GM12878 (cell line): ENCODE measurements around the gene XPNPEP2. TPM values are rescaled to one million over a fixed set of nuclear protein-coding genes. Genes with fewer than 3 reads are reported as not detected.
A peak's percentile ranks its signal among the peaks of the same experiment; 100 is the strongest.

ENCODE experiments used
- ATAC-seq: fragments of 200-7000 bp; cut with Tn5 transposase; 3 replicates; pipeline ENCODE4 v1.9.1; 2020; ENCODE audit warnings: mild to moderate bottlenecking, moderate library complexity
- BruUV-seq: library from RNA; stranded (reverse); fragments of 400-500 nt; replicated peaks from 2 replicates; lab custom pipeline; 2021; lab: Mats Ljungman, UMichigan
- CTCF ChIA-PET: fragments of 300-600 bp; sonication (Branson Sonifier 250); formaldehyde crosslinking; extraction: SDS; loops from one replicate; lab custom pipeline; 2021; ENCODE audit warnings: inconsistent platforms; lab: Yijun Ruan, JAX
- POLR2A ChIA-PET: fragments of 350-600 bp; formaldehyde crosslinking; extraction: SDS; loops from one replicate; lab custom pipeline; 2021; ENCODE audit warnings: inconsistent platforms; lab: Charles Lee
- RAD21 ChIA-PET: fragments of 300-600 bp; sonication (Branson Sonifier 250); formaldehyde crosslinking; loops from one replicate; lab custom pipeline; 2023; ENCODE audit warnings: antibody characterized with exemption; ENCODE audit not compliant: unreplicated experiment; lab: Charles Lee
- SMC1A ChIA-PET: fragments of 300-600 bp; sonication (Branson Sonifier 250); formaldehyde crosslinking; loops from one replicate; lab custom pipeline; 2023; ENCODE audit not compliant: unreplicated experiment, uncharacterized antibody; lab: Charles Lee
- DNase-seq: peaks from one replicate; pipeline ENCODE4 v3.0.0-alpha.2; 2011; ENCODE audit warnings: low read depth, low spot score
- FAIRE-seq: peaks from 3 replicates; lab custom pipeline; 2011; peaks lifted over from hg19 to GRCh38; lab: Jason Lieb, UNC
- H2AFZ ChIP-seq: 2 replicates; pipeline ENCODE4 v1.6.0; 2011; ENCODE audit warnings: low read depth, low read length, control low read depth; ENCODE audit not compliant: control insufficient read depth
- H3K27ac ChIP-seq: 2 replicates; pipeline ENCODE4 v1.5.1; 2011; ENCODE audit warnings: control low read depth; ENCODE audit not compliant: control insufficient read depth, insufficient read depth
- H3K27me3 ChIP-seq, 2 experiments: replicated peaks in 1 of 2; 2 replicates each; pipeline versions ENCODE4 v1.6.0 to v1.6.1; 2011; ENCODE audit warnings: low read length in 1 of 2; ENCODE audit not compliant: control insufficient read depth in 2 of 2, insufficient read depth in 2 of 2
- H3K36me3 ChIP-seq, 2 experiments: 2 replicates each; pipeline ENCODE4 v1.5.1; 2011; ENCODE audit warnings: low read length in 1 of 2; ENCODE audit not compliant: control insufficient read depth in 2 of 2, insufficient read depth in 2 of 2
- H3K4me1 ChIP-seq: 2 replicates; pipeline ENCODE4 v1.6.1; 2011; ENCODE audit warnings: mild to moderate bottlenecking, low read length, moderate library complexity, mixed read lengths; ENCODE audit not compliant: control insufficient read depth, insufficient read depth
- H3K4me2 ChIP-seq: 2 replicates; pipeline ENCODE4 v1.6.0; 2011; ENCODE audit warnings: control low read depth; ENCODE audit not compliant: control insufficient read depth, insufficient read depth
- H3K4me3 ChIP-seq: fragments of 200-600 bp; sonication (generic); 2 replicates; pipeline ENCODE4 v1.5.1; 2016
- H3K79me2 ChIP-seq: 2 replicates; pipeline ENCODE4 v1.6.0; 2011; ENCODE audit warnings: low read length; ENCODE audit not compliant: control insufficient read depth, insufficient read depth
- H3K9ac ChIP-seq: 2 replicates; pipeline ENCODE4 v1.8.0; 2011; ENCODE audit warnings: low read length, control low read depth, mixed read lengths; ENCODE audit not compliant: control insufficient read depth, insufficient read depth
- H3K9me3 ChIP-seq: replicated peaks from 3 replicates; pipeline ENCODE4 v1.5.1; 2011; ENCODE audit warnings: mild to moderate bottlenecking, low read length; ENCODE audit not compliant: control insufficient read depth, insufficient read depth
- H4K20me1 ChIP-seq: 2 replicates; pipeline ENCODE4 v1.6.0; 2011; ENCODE audit not compliant: control insufficient read depth, insufficient read depth
- FOXM1 ChIP-seq: IDR thresholded peaks from 2 replicates; pipeline ENCODE4 v1.6.1; 2012; ENCODE audit warnings: low read depth, mild to moderate bottlenecking, inconsistent platforms, low read length, moderate library complexity
- HDAC2 ChIP-seq: fragments of 200-600 bp; sonication (generic); IDR thresholded peaks from 2 replicates; pipeline ENCODE4 v1.6.1; 2017
- IRF5 ChIP-seq: fragments of 450-650 bp; IDR thresholded peaks from 2 replicates; pipeline ENCODE4 v1.6.1; 2017; ENCODE audit warnings: borderline replicate concordance
- LARP7 ChIP-seq: fragments of 450-650 bp; IDR thresholded peaks from 2 replicates; pipeline ENCODE4 v1.6.1; 2017; ENCODE audit warnings: mild to moderate bottlenecking
- MEF2B ChIP-seq: fragments of 450-650 bp; IDR thresholded peaks from 2 replicates; pipeline ENCODE4 v1.6.1; 2018; ENCODE audit warnings: mild to moderate bottlenecking, moderate library complexity; ENCODE audit not compliant: partially characterized antibody, poor library complexity, severe bottlenecking
- MYC ChIP-seq: IDR thresholded peaks from 2 replicates; pipeline ENCODE4 v1.6.1; 2011; ENCODE audit warnings: mild to moderate bottlenecking, low read length, moderate library complexity, inconsistent platforms; ENCODE audit not compliant: insufficient read depth, insufficient replicate concordance, insufficient read length, severe bottlenecking
- RAD21 ChIP-seq: IDR thresholded peaks from 2 replicates; pipeline ENCODE4 v1.6.1; 2011; ENCODE audit warnings: mild to moderate bottlenecking, low read depth, low read length, moderate library complexity; ENCODE audit not compliant: insufficient read depth
- SREBF2 ChIP-seq: IDR thresholded peaks from 2 replicates; pipeline ENCODE4 v1.6.1; 2012; ENCODE audit warnings: mild to moderate bottlenecking, low read length
- STAT3 ChIP-seq: IDR thresholded peaks from 2 replicates; pipeline ENCODE4 v1.6.1; 2011; ENCODE audit warnings: low read depth, low read length, improper control_type of control experiment
- SUZ12 ChIP-seq: fragments of 200-600 bp; sonication (generic); IDR thresholded peaks from one replicate; pipeline ENCODE4 v1.6.1; 2018; ENCODE audit warnings: antibody characterized with exemption, mild to moderate bottlenecking; ENCODE audit not compliant: unreplicated experiment
- TCF7 ChIP-seq: IDR thresholded peaks from 2 replicates; pipeline ENCODE4 v1.6.1; 2014; ENCODE audit warnings: antibody characterized with exemption, borderline replicate concordance
- YBX1 ChIP-seq: fragments of 450-650 bp; IDR thresholded peaks from 2 replicates; pipeline ENCODE4 v1.6.1; 2016; ENCODE audit warnings: antibody characterized with exemption
- ZBTB33 ChIP-seq: fragments of 450-650 bp; IDR thresholded peaks from 2 replicates; pipeline ENCODE4 v1.6.1; 2017; ENCODE audit warnings: mild to moderate bottlenecking
- ZNF217 ChIP-seq: fragments of 450-650 bp; IDR thresholded peaks from 2 replicates; pipeline ENCODE4 v1.6.1; 2017; ENCODE audit warnings: antibody characterized with exemption, mild to moderate bottlenecking
- ZNF24 ChIP-seq: fragments of 450-650 bp; IDR thresholded peaks from 2 replicates; pipeline ENCODE4 v1.6.1; 2017; ENCODE audit warnings: antibody characterized with exemption, mild to moderate bottlenecking
- ZZZ3 ChIP-seq: IDR thresholded peaks from 2 replicates; pipeline ENCODE4 v1.6.1; 2011; ENCODE audit warnings: low read depth; ENCODE audit not compliant: control insufficient read depth, insufficient read length
- WGBS: methylation state at CpG from one replicate; pipeline ENCODE4 v1.1.6; 2016; ENCODE audit warnings: low lambda C conversion rate; ENCODE audit not compliant: insufficient replicate concordance, insufficient coverage; ENCODE audit errors: missing lambda C conversion rate; 5-methylcytosine and 5-hydroxymethylcytosine counted together
- in situ Hi-C: fragments of 300-500 bp; cut with MboI; formaldehyde crosslinking; loops from 9 replicates; pipeline ENCODE4 v1.14.3; 2018; ENCODE audit warnings: mixed read lengths
- intact Hi-C: fragments of 100-400 bp; cut with micrococcal nuclease; formaldehyde crosslinking; loops from one replicate; pipeline ENCODE4 v1.14.2; 2022; ENCODE audit not compliant: unreplicated experiment
- polyA plus RNA-seq, 11 experiments: library from polyadenylated mRNA; depleted of rRNA in 4 of 11; unstranded in 6 of 11; stranded (reverse) in 5 of 11; fragments of >200 nt; fragmentation: Nextera tagmentation in 4 of 11; fragmentation: Illumina TruSeq in 1 of 11; extraction: Ambion mirVana in 4 of 11; extraction: Trizol in 1 of 11; gene quantifications; 1 replicate in 1 of 11; 2 replicates in 10 of 11; pipeline versions ENCODE4 v1.2.1 to v1.2.3, GENCODE V29; 2011 to 2016; ENCODE audit warnings: inconsistent platforms in 2 of 11, missing spikeins in 2 of 11, low read depth in 1 of 11
- total RNA-seq, 4 experiments: library from RNA; depleted of rRNA in 3 of 4; stranded (reverse); fragments of >200 nt in 3 of 4; fragmentation: Illumina TruSeq in 1 of 4; extraction: Trizol in 1 of 4; gene quantifications; 2 replicates each; pipeline versions ENCODE4 v1.2.1 to v1.2.3, GENCODE V29; 2013 to 2021

The XPNPEP2 gene
- total and polyA plus RNA-seq, 10 of the 15 experiments (the other 5 are each of a cell fraction or from before 2014, with no cell fraction given) = 0.04 to 0.37 (median 0.15) TPM

DNA sequence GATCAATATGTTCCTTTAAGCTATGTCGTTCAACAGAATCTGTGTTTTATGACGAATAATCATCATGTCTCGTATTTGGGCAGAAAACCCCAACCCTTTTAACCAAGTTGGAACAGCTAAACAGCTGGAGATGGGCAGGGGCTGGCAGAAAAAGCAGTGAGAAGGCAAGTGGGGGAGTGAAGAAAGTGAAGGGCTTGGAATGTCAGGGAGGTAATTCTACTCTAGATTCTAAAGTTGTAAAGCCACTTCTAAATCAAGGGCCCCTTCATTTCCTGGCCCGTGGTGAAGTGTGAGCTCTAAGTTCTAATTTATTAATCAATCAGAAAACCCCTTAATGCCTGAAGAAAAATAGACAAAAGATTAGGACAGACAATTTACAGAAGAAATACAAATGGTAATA is 61.4 kb downstream of the XPNPEP2 start:
- no peaks in the 10 kb centered on the region for H3K79me2 ChIP-seq
- intact Hi-C loops = no loop called here
- WGBS = 31% methylated on average over 4 of the region's 4 CpGs
- no peaks in the 10 kb centered on the region for H4K20me1 ChIP-seq
- H3K4me2 ChIP-seq = no peak overlapping the region
- ChIA-PET POLR2A (no interaction called here), CTCF (interaction anchor here (0.9 kb wide), 1 partner anchor 19 kb away, joined by 3 read pairs; no protein-coding TSS in a partner anchor), SMC1A (interaction anchor here (0.7 to 1.1 kb wide), 3 partner anchors 23 to 153 kb away, joined by 3 read pairs; no protein-coding TSS in a partner anchor), RAD21 (interaction anchor here (3.0 kb wide), 1 partner anchor 45 kb away, joined by 11 read pairs; no protein-coding TSS in a partner anchor)
- no peaks in the 10 kb centered on the region for H3K4me1 ChIP-seq
- in situ Hi-C loops = no loop called here
- H3K4me3 ChIP-seq = no peak overlapping the region
- no peak overlapping the region for H3K27ac ChIP-seq
- ATAC-seq = no peak
- no peaks in the 10 kb centered on the region for H3K27me3 ChIP-seq
- no peak for FAIRE-seq
- H2AFZ ChIP-seq = no peak overlapping the region
- H3K9ac ChIP-seq = no peak overlapping the region
- no peak for TF ChIP-seq ZNF217
- TF ChIP-seq FOXM1 = no peak
- no peak for TF ChIP-seq TCF7
- TF ChIP-seq STAT3 = no peak
- no peak for TF ChIP-seq ZNF24
- no peak for TF ChIP-seq RAD21
- no peak for TF ChIP-seq YBX1
- no peak for TF ChIP-seq HDAC2
- no peaks in the 10 kb centered on the region for H3K9me3 ChIP-seq
- H3K36me3 ChIP-seq = peaks cover 1 to 12% of the 10 kb centered on the region in 2 experiments; a peak in 2 of 4 replicates
- no TSS peak for BruUV-seq
- no peak for DNase-seq

DNA sequence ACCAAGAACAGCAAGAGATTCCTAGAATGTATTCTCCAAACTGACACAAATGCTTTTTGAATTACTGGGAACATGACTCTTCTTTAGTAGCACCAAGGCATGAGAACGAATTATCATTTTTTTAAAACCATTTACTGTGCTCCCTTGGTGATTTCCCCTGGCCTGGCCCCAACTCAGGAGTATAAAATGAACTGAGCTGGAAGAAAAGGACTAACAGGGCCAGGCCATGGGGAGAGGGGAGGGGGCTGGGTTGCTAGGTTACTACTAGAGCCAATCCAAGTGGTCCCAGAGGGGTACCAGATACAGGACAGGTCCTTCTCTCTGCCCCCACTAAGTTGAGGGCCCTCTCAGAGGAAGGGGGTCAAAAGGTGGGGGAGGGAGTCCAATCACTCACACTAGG is 64.1 kb downstream of the XPNPEP2 start:
- Histone ChIP-seq H3K9me3 (no peaks in the 10 kb centered on the region), H4K20me1 (no peaks in the 10 kb centered on the region), H3K27ac (no peak overlapping the region), H3K36me3 (peaks cover 0 to 2% of the 10 kb centered on the region in 2 experiments; a peak in 2 of 4 replicates), H2AFZ (no peak overlapping the region), H3K4me2 (no peak overlapping the region), H3K4me3 (no peak overlapping the region), H3K4me1 (no peaks in the 10 kb centered on the region), H3K79me2 (no peaks in the 10 kb centered on the region), H3K9ac (no peak overlapping the region), H3K27me3 (no peaks in the 10 kb centered on the region)
- ChIA-PET SMC1A (interaction anchor here (1.0 to 1.3 kb wide), 3 partner anchors 10 to 20 kb away, joined by 3 to 4 read pairs (median 3); no protein-coding TSS in a partner anchor), RAD21 (no interaction called here), POLR2A (no interaction called here), CTCF (interaction anchor here (0.8 to 1.9 kb wide), 3 partner anchors 20 to 167 kb away, joined by 3 to 4 read pairs (median 4); no protein-coding TSS in a partner anchor)
- DNase-seq (no peak), ATAC-seq (no peak), FAIRE-seq (peak; percentile 13)
- BruUV-seq = no TSS peak
- intact Hi-C loops (no loop called here), in situ Hi-C loops (no loop called here)
- WGBS = 0% methylated on average over 1 of the region's 1 CpG
- no peak for TF ChIP-seq ZBTB33
- TF ChIP-seq SUZ12 = no peak
- no peak for TF ChIP-seq MEF2B
- TF ChIP-seq SREBF2 = no peak
- TF ChIP-seq MYC = no peak
- no peak for TF ChIP-seq LARP7
- no peak for TF ChIP-seq ZZZ3
- no peak for TF ChIP-seq IRF5
